HepG2 (cell line): ENCODE results near the gene ABCA4. TPM values are rescaled to one million over a fixed set of nuclear protein-coding genes. Genes with fewer than 3 reads are reported as not detected.

Source experiments
- AHR ChIP-seq: IDR thresholded peaks from 2 replicates; pipeline ENCODE4 v1.6.1; 2018; ENCODE audit warnings: missing genetic modification reagents, missing compliant biosample characterization
- ATAD3A ChIP-seq: sonication (generic); formaldehyde crosslinking; IDR thresholded peaks from 2 replicates; pipeline ENCODE4 v1.4.0; 2020; ENCODE audit warnings: missing genetic modification reagents
- FOSL1 ChIP-seq: sonication (generic); formaldehyde crosslinking; IDR thresholded peaks from 2 replicates; pipeline ENCODE4 v1.9.0; 2021; ENCODE audit warnings: missing genetic modification reagents, borderline replicate concordance
- GPN1 ChIP-seq: sonication (generic); formaldehyde crosslinking; IDR thresholded peaks from 2 replicates; pipeline ENCODE4 v1.5.1; 2020; ENCODE audit warnings: missing genetic modification reagents, borderline replicate concordance
- HMGA1 ChIP-seq: sonication (generic); formaldehyde crosslinking; conservative IDR thresholded peaks from 2 replicates; pipeline ENCODE4 v1.4.0; 2020; ENCODE audit warnings: missing genetic modification reagents
- KDM6A ChIP-seq: IDR thresholded peaks from 2 replicates; pipeline ENCODE4 v1.6.1; 2016; ENCODE audit warnings: low read depth
- KLF11 ChIP-seq: IDR thresholded peaks from 2 replicates; pipeline ENCODE4 v1.6.1; 2016; ENCODE audit warnings: missing compliant biosample characterization
- RAD51 ChIP-seq: fragments of 450-650 bp; IDR thresholded peaks from 2 replicates; pipeline ENCODE4 v1.6.1; 2016; ENCODE audit warnings: borderline replicate concordance
- SMARCC2 ChIP-seq: fragments of 450-650 bp; IDR thresholded peaks from 2 replicates; pipeline ENCODE4 v1.6.1; 2017; ENCODE audit warnings: antibody characterized with exemption, mild to moderate bottlenecking
- ZBTB7B ChIP-seq: sonication (generic); formaldehyde crosslinking; IDR thresholded peaks from 2 replicates; pipeline ENCODE4 v1.4.0; 2020; ENCODE audit warnings: missing genetic modification reagents
- ZC3H4 ChIP-seq: sonication (generic); formaldehyde crosslinking; IDR thresholded peaks from 2 replicates; pipeline ENCODE4 v1.4.0; 2020; ENCODE audit warnings: missing genetic modification reagents, borderline replicate concordance
- ZFP62 ChIP-seq: sonication (generic); formaldehyde crosslinking; IDR thresholded peaks from 2 replicates; pipeline ENCODE4 v1.4.0; 2020; ENCODE audit warnings: missing genetic modification reagents
- ZFY ChIP-seq: sonication (generic); formaldehyde crosslinking; IDR thresholded peaks from 2 replicates; pipeline ENCODE4 v1.4.0; 2020; ENCODE audit warnings: missing genetic modification reagents
- ZNF124 ChIP-seq: sonication (generic); formaldehyde crosslinking; IDR thresholded peaks from 2 replicates; pipeline ENCODE4 v1.4.0; 2020; ENCODE audit warnings: missing genetic modification reagents
- ZNF296 ChIP-seq: sonication (generic); formaldehyde crosslinking; conservative IDR thresholded peaks from 2 replicates; pipeline ENCODE4 v1.5.0; 2020; ENCODE audit warnings: mild to moderate bottlenecking, missing genetic modification reagents
- ZNF558 ChIP-seq: sonication (generic); formaldehyde crosslinking; IDR thresholded peaks from 2 replicates; pipeline ENCODE4 v1.9.0; 2022; ENCODE audit warnings: mild to moderate bottlenecking, missing genetic modification reagents, borderline replicate concordance
- ZNF660 ChIP-seq: sonication (generic); formaldehyde crosslinking; IDR thresholded peaks from 2 replicates; pipeline ENCODE4 v1.5.1; 2020; ENCODE audit warnings: mild to moderate bottlenecking, low read depth, missing genetic modification reagents, borderline replicate concordance
- ZNF775 ChIP-seq: sonication (generic); formaldehyde crosslinking; IDR thresholded peaks from 2 replicates; pipeline ENCODE4 v1.4.0; 2020; ENCODE audit warnings: missing genetic modification reagents, mild to moderate bottlenecking, moderate library complexity, borderline replicate concordance
- ZNF788 ChIP-seq: sonication (generic); formaldehyde crosslinking; IDR thresholded peaks from 2 replicates; pipeline ENCODE4 v1.5.0; 2020; ENCODE audit warnings: mild to moderate bottlenecking, missing genetic modification reagents, borderline replicate concordance
- ZNF878 ChIP-seq: sonication (generic); formaldehyde crosslinking; IDR thresholded peaks from 2 replicates; pipeline ENCODE4 v1.8.1; 2023; ENCODE audit warnings: mild to moderate bottlenecking, missing genetic modification reagents, moderate library complexity
- ZSCAN9 ChIP-seq: IDR thresholded peaks from 2 replicates; pipeline ENCODE4 v1.6.1; 2016; ENCODE audit warnings: borderline replicate concordance
- polyA plus RNA-seq, 8 experiments: library from polyadenylated mRNA; depleted of rRNA in 3 of 8; stranded (reverse) in 7 of 8; unstranded in 1 of 8; fragments of >200 nt; fragmentation: Illumina TruSeq in 4 of 8; extraction: Trizol in 4 of 8; gene quantifications; 2 replicates each; pipeline versions ENCODE4 v1.2.1 to v1.2.3, GENCODE V29; 2011 to 2016; ENCODE audit warnings: low read depth in 4 of 8, missing spikeins in 1 of 8, mixed read lengths in 1 of 8; ENCODE audit not compliant: insufficient read depth in 1 of 8
- total RNA-seq, 5 experiments: library from RNA; depleted of rRNA; stranded (reverse); fragments of >200 nt; fragmentation: Illumina TruSeq; extraction: Trizol; gene quantifications; 2 replicates each; pipeline ENCODE4 v1.2.3, GENCODE V29; 2016; ENCODE audit warnings: low read depth in 1 of 5
- TF ChIP-seq, protein P1 (sequence below): sonication (generic); formaldehyde crosslinking; IDR thresholded peaks from 2 replicates; pipeline ENCODE4 v1.8.0; 2022; ENCODE audit warnings: mild to moderate bottlenecking, missing genetic modification reagents
- TF ChIP-seq, protein P2 (sequence below): sonication (generic); formaldehyde crosslinking; IDR thresholded peaks from 2 replicates; pipeline ENCODE4 v1.5.0; 2020; ENCODE audit warnings: mild to moderate bottlenecking, missing genetic modification reagents
- TF ChIP-seq, protein P3 (sequence below): sonication (generic); formaldehyde crosslinking; IDR thresholded peaks from 2 replicates; pipeline ENCODE4 v1.8.0; 2022; ENCODE audit warnings: mild to moderate bottlenecking, missing genetic modification reagents, moderate library complexity
- TF ChIP-seq, protein P4 (sequence below): sonication (generic); formaldehyde crosslinking; IDR thresholded peaks from 2 replicates; pipeline ENCODE4 v1.8.1; 2023; ENCODE audit warnings: mild to moderate bottlenecking, missing genetic modification reagents

The ABCA4 gene
- total and polyA plus RNA-seq, 2 of the 13 experiments (the other 11 are each of a cell fraction or from before 2014, with no cell fraction given): 0.24 to 0.67 TPM

DNA sequence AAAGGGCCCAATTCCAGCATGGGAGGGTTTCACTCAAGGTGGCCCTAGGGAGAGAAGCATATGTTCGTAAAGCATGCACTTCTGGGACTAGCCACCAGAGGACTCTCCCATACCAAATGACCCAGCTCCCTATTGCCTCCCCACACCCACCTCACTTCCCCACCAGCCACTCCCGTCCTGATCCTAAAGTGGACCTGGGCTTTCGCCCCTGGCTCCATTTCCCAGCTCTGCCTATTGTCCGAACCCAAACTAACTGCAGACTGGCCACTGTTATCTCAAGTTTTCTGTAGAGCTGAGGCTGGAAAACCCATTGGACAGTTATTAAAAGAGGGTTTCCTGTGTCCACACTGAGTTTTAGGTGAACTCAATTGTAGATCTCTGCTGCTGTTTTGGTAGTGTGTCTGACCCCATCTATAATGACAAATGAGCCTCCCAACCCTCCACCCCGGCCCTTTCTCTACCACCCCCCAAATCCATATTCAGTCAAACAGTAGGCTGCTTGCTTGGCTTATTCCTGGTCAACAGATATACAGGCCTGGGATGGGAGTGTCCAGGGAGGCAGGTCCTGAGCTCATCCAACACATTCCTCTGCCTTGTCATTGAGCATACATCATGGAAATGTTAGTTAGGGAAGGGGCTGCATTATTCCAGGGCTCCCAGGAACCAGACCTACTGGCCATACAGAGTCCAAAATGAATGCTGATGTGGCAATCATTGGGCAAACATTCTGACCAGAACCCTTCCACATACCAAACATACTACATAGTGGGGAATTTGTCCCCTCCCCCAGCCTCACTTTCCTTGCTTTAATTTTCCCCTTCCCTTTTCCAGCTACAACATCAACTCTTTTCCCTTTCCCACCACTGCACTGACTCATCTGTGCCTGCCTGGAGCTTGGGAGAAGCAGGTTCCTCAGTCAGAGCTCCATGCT lies 59.2 kb downstream of the ABCA4 start (continued):
- TF ChIP-seq ZNF788 (CRISPR knock-in tag) (no peak), KLF11 (CRISPR knock-in tag) (no peak), ZNF296 (CRISPR knock-in tag) (no peak), ZNF660 (no peak), FOSL1 (CRISPR knock-in tag) (no peak), ZFY (CRISPR knock-in tag) (no peak), ZNF775 (CRISPR knock-in tag) (no peak), HMGA1 (no peak), ZSCAN9 (CRISPR knock-in tag) (no peak), ZNF878 (no peak), ZBTB7B (no peak; the same call in 1 of the 2 replicates), KDM6A (CRISPR knock-in tag) (no peak), SMARCC2 (no peak), GPN1 (CRISPR knock-in tag) (no peak), ZNF558 (CRISPR knock-in tag) (no peak), ZC3H4 (CRISPR knock-in tag) (no peak), ZNF124 (no peak), AHR (CRISPR knock-in tag) (no peak), ZFP62 (no peak), ATAD3A (CRISPR knock-in tag) (no peak), RAD51 (no peak)
- TF ChIP-seq, protein P1, sequence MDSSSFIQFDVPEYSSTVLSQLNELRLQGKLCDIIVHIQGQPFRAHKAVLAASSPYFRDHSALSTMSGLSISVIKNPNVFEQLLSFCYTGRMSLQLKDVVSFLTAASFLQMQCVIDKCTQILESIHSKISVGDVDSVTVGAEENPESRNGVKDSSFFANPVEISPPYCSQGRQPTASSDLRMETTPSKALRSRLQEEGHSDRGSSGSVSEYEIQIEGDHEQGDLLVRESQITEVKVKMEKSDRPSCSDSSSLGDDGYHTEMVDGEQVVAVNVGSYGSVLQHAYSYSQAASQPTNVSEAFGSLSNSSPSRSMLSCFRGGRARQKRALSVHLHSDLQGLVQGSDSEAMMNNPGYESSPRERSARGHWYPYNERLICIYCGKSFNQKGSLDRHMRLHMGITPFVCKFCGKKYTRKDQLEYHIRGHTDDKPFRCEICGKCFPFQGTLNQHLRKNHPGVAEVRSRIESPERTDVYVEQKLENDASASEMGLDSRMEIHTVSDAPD (CRISPR knock-in tag): peak; percentile 54; the same call in 1 of the 2 replicates
- TF ChIP-seq, protein P2, sequence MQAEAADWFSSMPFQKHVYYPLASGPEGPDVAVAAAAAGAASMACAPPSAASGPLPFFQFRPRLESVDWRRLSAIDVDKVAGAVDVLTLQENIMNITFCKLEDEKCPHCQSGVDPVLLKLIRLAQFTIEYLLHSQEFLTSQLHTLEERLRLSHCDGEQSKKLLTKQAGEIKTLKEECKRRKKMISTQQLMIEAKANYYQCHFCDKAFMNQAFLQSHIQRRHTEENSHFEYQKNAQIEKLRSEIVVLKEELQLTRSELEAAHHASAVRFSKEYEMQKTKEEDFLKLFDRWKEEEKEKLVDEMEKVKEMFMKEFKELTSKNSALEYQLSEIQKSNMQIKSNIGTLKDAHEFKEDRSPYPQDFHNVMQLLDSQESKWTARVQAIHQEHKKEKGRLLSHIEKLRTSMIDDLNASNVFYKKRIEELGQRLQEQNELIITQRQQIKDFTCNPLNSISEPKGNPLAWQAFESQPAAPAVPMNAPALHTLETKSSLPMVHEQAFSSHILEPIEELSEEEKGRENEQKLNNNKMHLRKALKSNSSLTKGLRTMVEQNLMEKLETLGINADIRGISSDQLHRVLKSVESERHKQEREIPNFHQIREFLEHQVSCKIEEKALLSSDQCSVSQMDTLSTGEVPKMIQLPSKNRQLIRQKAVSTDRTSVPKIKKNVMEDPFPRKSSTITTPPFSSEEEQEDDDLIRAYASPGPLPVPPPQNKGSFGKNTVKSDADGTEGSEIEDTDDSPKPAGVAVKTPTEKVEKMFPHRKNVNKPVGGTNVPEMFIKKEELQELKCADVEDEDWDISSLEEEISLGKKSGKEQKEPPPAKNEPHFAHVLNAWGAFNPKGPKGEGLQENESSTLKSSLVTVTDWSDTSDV (CRISPR knock-in tag): no peak
- TF ChIP-seq, protein P3, sequence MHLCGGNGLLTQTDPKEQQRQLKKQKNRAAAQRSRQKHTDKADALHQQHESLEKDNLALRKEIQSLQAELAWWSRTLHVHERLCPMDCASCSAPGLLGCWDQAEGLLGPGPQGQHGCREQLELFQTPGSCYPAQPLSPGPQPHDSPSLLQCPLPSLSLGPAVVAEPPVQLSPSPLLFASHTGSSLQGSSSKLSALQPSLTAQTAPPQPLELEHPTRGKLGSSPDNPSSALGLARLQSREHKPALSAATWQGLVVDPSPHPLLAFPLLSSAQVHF (CRISPR knock-in tag): no peak
- TF ChIP-seq, protein P4, sequence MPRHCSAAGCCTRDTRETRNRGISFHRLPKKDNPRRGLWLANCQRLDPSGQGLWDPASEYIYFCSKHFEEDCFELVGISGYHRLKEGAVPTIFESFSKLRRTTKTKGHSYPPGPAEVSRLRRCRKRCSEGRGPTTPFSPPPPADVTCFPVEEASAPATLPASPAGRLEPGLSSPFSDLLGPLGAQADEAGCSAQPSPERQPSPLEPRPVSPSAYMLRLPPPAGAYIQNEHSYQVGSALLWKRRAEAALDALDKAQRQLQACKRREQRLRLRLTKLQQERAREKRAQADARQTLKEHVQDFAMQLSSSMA (CRISPR knock-in tag): no peak
